GM12875 (cell line): Measurements from ENCODE around the gene SLC39A11.
"Not testable (repeated sequence)": the region's sequence is repeated elsewhere in the genome, so short reads cannot be mapped to it uniquely, and the experiment has no call there.

Experiments
- H3K4me3 ChIP-seq: one replicate; pipeline ENCODE4 v1.5.1; 2011; ENCODE audit warnings: low read depth, low read length, control low read depth
- CTCF ChIP-seq: IDR thresholded peaks from 2 replicates; pipeline ENCODE4 v1.5.1; 2011; ENCODE audit warnings: low read depth, mild to moderate bottlenecking, control low read depth, inconsistent platforms, low read length, moderate library complexity, borderline replicate concordance; ENCODE audit not compliant: insufficient read depth

Gene SLC39A11

GRCh38 chr17:73065376-73065775 lies 27.1 kb downstream of the SLC39A11 start:
- no peak overlapping the region for H3K4me3 ChIP-seq
- no peak for TF ChIP-seq CTCF

GRCh38 chr17:73064084-73064938 lies 28.2 kb downstream of the SLC39A11 start:
- no peak for TF ChIP-seq CTCF
- no peak overlapping the region for H3K4me3 ChIP-seq

GRCh38 chr17:73062726-73063125 lies 29.8 kb downstream of the SLC39A11 start:
- no peak overlapping the region for H3K4me3 ChIP-seq
- TF ChIP-seq CTCF: no peak

- H3K4me3 ChIP-seq: no peak overlapping the region
- no peak for TF ChIP-seq CTCF
Observed at GRCh38 chr17:73061161-73061560, 31.3 kb downstream of the SLC39A11 start.

- TF ChIP-seq CTCF: no peak
Observed at GRCh38 chr17:73060721-73061120, 31.8 kb downstream of the SLC39A11 start.

GRCh38 chr17:73059713-73060112 lies 32.8 kb downstream of the SLC39A11 start:
- not testable (repeated sequence) for H3K4me3 ChIP-seq

More at GRCh38 chr17:73060721-73061120, 31.8 kb downstream of the SLC39A11 start:
- H3K4me3 ChIP-seq: no peak overlapping the region

- TF ChIP-seq CTCF: no peak
- no peak overlapping the region for H3K4me3 ChIP-seq
Observed at GRCh38 chr17:73058022-73058421, 34.5 kb downstream of the SLC39A11 start.
